GM18502 (cell line): ENCODE results near the gene MCAM.

Experiments
- ATAC-seq: cut with Tn5 transposase; IDR thresholded peaks from one replicate; pipeline ENCODE4 v1.9.1; 2021; ENCODE audit warnings: mild to moderate bottlenecking; ENCODE audit not compliant: unreplicated experiment, poor library complexity

Gene MCAM, protein sequence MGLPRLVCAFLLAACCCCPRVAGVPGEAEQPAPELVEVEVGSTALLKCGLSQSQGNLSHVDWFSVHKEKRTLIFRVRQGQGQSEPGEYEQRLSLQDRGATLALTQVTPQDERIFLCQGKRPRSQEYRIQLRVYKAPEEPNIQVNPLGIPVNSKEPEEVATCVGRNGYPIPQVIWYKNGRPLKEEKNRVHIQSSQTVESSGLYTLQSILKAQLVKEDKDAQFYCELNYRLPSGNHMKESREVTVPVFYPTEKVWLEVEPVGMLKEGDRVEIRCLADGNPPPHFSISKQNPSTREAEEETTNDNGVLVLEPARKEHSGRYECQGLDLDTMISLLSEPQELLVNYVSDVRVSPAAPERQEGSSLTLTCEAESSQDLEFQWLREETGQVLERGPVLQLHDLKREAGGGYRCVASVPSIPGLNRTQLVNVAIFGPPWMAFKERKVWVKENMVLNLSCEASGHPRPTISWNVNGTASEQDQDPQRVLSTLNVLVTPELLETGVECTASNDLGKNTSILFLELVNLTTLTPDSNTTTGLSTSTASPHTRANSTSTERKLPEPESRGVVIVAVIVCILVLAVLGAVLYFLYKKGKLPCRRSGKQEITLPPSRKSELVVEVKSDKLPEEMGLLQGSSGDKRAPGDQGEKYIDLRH

DNA sequence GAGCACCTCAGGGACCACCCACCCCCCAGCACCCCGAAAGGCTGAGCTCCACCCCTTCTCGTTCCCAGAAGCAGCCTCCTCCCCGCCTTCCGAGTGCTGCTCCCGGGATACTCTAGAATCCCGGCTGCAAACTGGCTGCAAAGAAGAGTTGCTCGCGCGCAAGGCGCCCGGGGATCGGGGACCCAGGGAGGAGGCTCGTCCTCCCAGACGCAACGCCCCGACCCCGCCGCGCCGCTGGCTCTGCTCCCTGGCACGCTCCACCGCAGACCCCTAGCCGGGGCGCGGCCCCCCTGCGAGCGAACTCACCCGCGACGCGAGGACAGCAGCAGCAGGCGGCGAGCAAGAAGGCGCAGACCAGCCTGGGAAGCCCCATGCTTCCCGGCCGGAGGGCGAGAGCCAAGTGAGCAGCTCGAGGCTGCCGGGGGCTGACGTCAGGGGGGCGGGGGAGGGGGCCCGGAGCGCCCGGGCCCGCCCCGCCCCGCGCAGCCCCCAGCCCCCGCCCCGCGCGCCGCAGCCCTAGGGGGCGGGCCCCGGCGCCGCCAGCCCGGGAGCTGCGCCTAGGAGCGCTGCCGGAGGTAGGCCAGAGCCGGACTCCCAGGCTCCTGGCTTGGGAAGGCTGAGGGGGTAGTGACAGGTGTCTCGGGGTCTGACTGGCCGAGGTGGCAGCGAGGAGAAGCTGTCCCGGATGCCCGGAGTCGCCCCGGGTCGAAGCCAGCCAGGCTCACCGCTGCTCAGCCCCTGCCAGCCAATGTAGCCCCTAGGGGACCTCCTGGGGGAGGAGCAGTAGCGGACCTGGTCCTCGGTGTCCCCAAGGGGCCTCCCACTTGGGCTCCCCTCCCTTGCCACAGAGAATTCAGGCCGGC is at the start of gene MCAM:
Gene MCAM, minus strand, starts transcription at position 402 of the 863 bp plus-strand sequence. Its CDS starts 29 bp downstream, at position 373.
- ATAC-seq: no peak

DNA sequence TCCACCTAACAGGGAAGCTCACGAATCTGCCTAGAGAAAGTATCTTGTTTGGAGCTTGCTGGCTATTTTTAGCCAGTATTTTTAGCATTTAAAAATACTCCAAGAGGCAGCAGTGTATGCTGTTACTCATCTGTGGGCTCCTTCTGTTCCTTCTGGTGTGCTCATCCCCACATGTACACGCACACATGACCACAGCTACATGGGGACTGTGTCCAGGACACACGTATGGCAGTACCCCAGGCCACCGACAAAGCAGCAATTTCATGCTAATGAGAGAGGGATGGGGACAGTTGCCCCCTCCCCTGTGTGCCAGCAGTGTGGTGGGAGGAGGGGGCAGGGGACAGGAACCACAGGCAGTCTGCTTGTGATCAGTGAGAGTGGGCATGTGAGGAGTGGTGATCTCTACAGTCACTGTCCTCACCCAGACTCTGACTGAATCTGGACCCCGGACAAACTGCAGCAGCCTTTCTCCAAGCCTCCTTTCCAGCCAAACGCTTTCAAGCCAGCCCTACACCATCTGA is 48.2 kb upstream of the MCAM start:
- no peak for ATAC-seq

DNA sequence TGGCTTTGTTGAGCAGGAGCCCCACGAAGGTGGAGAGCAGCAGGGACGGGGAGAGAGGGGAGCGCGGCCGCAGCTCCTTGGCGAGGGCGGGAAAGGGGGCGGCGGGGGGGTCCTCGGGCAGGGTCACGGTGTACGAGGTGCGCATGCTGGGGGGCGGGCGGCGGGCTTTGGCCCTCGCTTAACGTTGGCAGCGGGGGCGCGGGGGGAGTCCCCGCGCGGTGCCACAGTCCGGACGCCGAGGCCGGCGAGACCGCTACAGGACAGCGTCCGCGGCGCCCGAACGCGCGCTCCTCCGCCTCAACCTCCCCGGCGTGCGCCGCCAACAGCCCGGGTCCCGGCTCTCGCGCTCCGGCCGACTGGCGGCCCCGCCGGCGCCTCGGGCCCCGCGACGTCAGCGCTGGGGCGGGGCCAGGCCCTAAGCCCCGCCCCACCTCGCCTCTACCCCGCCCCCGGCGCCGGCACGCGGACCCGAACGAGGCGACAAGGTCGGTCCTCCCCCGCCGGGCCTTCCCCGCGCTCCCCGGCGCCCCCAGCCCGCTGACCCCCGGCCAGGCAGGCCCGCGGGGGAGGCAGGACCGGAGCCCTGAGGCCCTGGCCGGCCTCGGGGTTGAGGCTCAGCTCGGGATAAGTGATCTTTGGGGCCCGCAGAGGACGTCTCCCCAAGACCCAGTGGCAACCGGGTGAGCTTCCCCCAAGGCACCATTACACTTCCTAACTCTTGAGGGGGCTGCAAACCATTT is 47.1 kb upstream of the MCAM start:
- no peak for ATAC-seq

GRCh38 chr11:119363081-119363850 is 46.3 kb upstream of the MCAM start:
- ATAC-seq: no peak

DNA sequence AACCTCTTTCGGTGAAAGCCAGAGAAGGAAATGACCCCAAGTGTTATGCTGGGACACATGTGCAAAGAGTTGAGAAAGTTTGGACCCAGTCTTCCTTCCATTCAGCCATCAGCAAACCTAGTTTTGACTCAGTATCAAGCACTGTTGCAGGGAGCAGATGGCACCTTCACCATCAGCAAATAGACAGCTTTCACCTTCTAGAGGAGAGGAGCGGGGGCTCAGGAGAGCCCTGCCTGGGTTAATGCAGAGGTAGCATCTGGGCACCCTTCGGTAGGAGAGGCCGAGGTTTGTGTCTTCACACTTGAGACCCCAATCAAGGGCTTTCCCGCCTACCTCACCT is 45.8 kb upstream of the MCAM start:
- no peak for ATAC-seq

DNA sequence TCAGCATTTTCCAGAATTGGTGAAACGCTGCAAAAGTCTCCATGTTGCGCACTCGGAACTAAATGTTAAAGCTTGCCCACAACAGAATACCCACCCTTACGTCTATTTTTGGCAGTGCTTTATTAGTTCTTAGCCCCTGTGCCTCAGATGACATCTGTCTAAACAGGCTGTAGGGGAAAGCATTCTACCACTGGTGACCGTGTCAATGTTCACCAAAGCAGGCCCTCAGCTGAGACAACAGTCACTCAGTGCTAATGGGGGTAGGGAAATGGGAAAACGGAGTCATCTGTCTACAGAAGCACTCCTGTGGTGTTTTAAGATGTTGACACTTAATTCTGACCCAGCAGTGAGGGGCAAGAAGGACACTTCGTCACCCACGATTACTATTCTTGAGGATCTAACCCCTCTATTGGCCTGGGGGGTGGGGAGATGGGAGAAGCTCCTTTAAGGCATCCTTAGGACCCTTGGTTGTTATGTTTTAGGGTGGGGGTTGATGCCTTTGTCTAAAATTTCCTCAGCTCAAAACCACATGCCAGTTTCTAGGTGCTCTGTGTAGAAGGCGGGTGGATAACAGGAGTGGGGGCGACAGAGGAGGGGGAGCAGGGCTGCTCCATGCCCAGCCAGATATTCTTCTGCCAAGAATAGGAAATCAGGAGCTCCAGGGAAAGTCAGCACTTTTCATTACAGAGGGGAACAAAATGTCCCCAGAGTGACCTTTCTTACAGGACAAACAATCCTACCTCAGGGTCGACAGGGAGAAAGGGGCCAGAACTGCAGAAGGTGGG is 45.2 kb upstream of the MCAM start:
- ATAC-seq: no peak

- no peak for ATAC-seq
Observed at GRCh38 chr11:119361056-119361787, 44.3 kb upstream of the MCAM start.

- ATAC-seq: no peak
Observed at GRCh38 chr11:119359365-119360214, 42.7 kb upstream of the MCAM start.

- no peak for ATAC-seq
Observed at GRCh38 chr11:119357074-119357473, 40.1 kb upstream of the MCAM start.

- peak; percentile 81 for ATAC-seq
Observed at GRCh38 chr11:119356349-119357031, 39.6 kb upstream of the MCAM start.

- no peak for ATAC-seq
Observed at GRCh38 chr11:119355091-119355843, 38.3 kb upstream of the MCAM start.

GRCh38 chr11:119352857-119353260 is 35.9 kb upstream of the MCAM start:
- no peak for ATAC-seq

GRCh38 chr11:119351232-119351631 is 34.3 kb upstream of the MCAM start:
- no peak for ATAC-seq

- ATAC-seq: no peak
Observed at GRCh38 chr11:119350302-119350701, 33.4 kb upstream of the MCAM start.

GRCh38 chr11:119347940-119348605 is 31.1 kb upstream of the MCAM start:
- ATAC-seq: no peak
